AG10803 (cell line): ENCODE data around the gene OR2T8.
"Not testable (repeated sequence)": the region's sequence is repeated elsewhere in the genome, so short reads cannot be mapped to it uniquely, and the experiment has no call there.

Experiments
- DNase-seq: peaks from one replicate; pipeline ENCODE4 v3.0.0; 2010; ENCODE audit warnings: low read depth
- H3K4me3 ChIP-seq: 2 replicates; pipeline ENCODE4 v1.5.1; 2011; ENCODE audit warnings: mild to moderate bottlenecking, low read length, control low read depth
- CTCF ChIP-seq: conservative IDR thresholded peaks from 2 replicates; pipeline ENCODE4 v1.5.1; 2011; ENCODE audit warnings: mild to moderate bottlenecking, low read length, control low read depth, inconsistent platforms

OR2T8 gene

GRCh38 chr1:247933989-247934388, 13.9 kb downstream of the OR2T8 start:
- H3K4me3 ChIP-seq: no peak overlapping the region
- no peak for TF ChIP-seq CTCF
- DNase-seq: no peak

- H3K4me3 ChIP-seq: no peak overlapping the region
- TF ChIP-seq CTCF: no peak
- no peak for DNase-seq
Observed at GRCh38 chr1:247935781-247936180, 15.7 kb downstream of the OR2T8 start.

- no peak overlapping the region for H3K4me3 ChIP-seq
- DNase-seq: no peak
- no peak for TF ChIP-seq CTCF
Observed at GRCh38 chr1:247936415-247936814, 16.4 kb downstream of the OR2T8 start.

GRCh38 chr1:247936965-247937734, 17.1 kb downstream of the OR2T8 start:
- DNase-seq: not testable (repeated sequence)

GRCh38 chr1:247942624-247943023, 22.6 kb downstream of the OR2T8 start:
- no peak for TF ChIP-seq CTCF
- no peak overlapping the region for H3K4me3 ChIP-seq

More at GRCh38 chr1:247936965-247937734, 17.1 kb downstream of the OR2T8 start:
- H3K4me3 ChIP-seq: not testable (repeated sequence)

GRCh38 chr1:247948558-247948957, 28.5 kb downstream of the OR2T8 start, which contains the start of gene OR2L8:
TSS of gene OR2L8 (plus strand) at chr1:247948858. CDS start at chr1:247948858, 0 bp downstream.
- no peak for DNase-seq
- TF ChIP-seq CTCF: no peak
- no peak within 1 kb of the TSS for H3K4me3 ChIP-seq

More at GRCh38 chr1:247942624-247943023, 22.6 kb downstream of the OR2T8 start:
- no peak for DNase-seq

GRCh38 chr1:247953408-247953807, 33.4 kb downstream of the OR2T8 start:
- TF ChIP-seq CTCF: no peak
- no peak for DNase-seq
- no peak overlapping the region for H3K4me3 ChIP-seq

- DNase-seq: no peak
- TF ChIP-seq CTCF: no peak
- no peak overlapping the region for H3K4me3 ChIP-seq
Observed at GRCh38 chr1:247961791-247962190, 41.7 kb downstream of the OR2T8 start.
